Ishikawa (cell line): ENCODE data around the gene AGAP1.

Experiments used
- EGR1 ChIP-seq: IDR thresholded peaks from 2 replicates; pipeline ENCODE4 v1.6.1; 2012
- EP300 ChIP-seq: IDR thresholded peaks from 2 replicates; pipeline ENCODE4 v1.6.1; 2012; ENCODE audit warnings: borderline replicate concordance
- TAF1 ChIP-seq: IDR thresholded peaks from 2 replicates; pipeline ENCODE4 v1.6.1; 2012; ENCODE audit warnings: low read depth, mild to moderate bottlenecking
- USF1 ChIP-seq: IDR thresholded peaks from 2 replicates; pipeline ENCODE4 v1.6.1; 2012

GRCh38 chr2:235766278-235766677 is 272.4 kb downstream of the AGAP1 start:
- TF ChIP-seq TAF1 (no peak), EP300 (no peak), USF1 (no peak), EGR1 (no peak)
